Ishikawa (cell line): ENCODE results near the gene B3GLCT.
A peak's percentile ranks its signal among the peaks of the same experiment; 100 is the strongest.

Experiments used
- CEBPB ChIP-seq: IDR thresholded peaks from 2 replicates; pipeline ENCODE4 v1.6.1; 2012
- CREB1 ChIP-seq: IDR thresholded peaks from 2 replicates; pipeline ENCODE4 v1.6.1; 2012; ENCODE audit warnings: low read depth
- EGR1 ChIP-seq: IDR thresholded peaks from 2 replicates; pipeline ENCODE4 v1.6.1; 2012
- EP300 ChIP-seq: IDR thresholded peaks from 2 replicates; pipeline ENCODE4 v1.6.1; 2012; ENCODE audit warnings: borderline replicate concordance
- FOXM1 ChIP-seq: IDR thresholded peaks from 2 replicates; pipeline ENCODE4 v1.6.1; 2012; ENCODE audit warnings: low read depth, borderline replicate concordance
- MAX ChIP-seq: IDR thresholded peaks from 2 replicates; pipeline ENCODE4 v1.6.1; 2012
- NFIC ChIP-seq: IDR thresholded peaks from 2 replicates; pipeline ENCODE4 v1.6.1; 2012
- RAD21 ChIP-seq: IDR thresholded peaks from 2 replicates; pipeline ENCODE4 v1.6.1; 2012; ENCODE audit warnings: low read depth
- REST ChIP-seq: IDR thresholded peaks from 2 replicates; pipeline ENCODE4 v1.6.1; 2012; ENCODE audit warnings: low read depth, mild to moderate bottlenecking
- TAF1 ChIP-seq: IDR thresholded peaks from 2 replicates; pipeline ENCODE4 v1.6.1; 2012; ENCODE audit warnings: low read depth, mild to moderate bottlenecking
- TCF12 ChIP-seq: IDR thresholded peaks from 2 replicates; pipeline ENCODE4 v1.6.1; 2012; ENCODE audit warnings: low read depth
- TEAD4 ChIP-seq: IDR thresholded peaks from 2 replicates; pipeline ENCODE4 v1.6.1; 2012
- USF1 ChIP-seq: IDR thresholded peaks from 2 replicates; pipeline ENCODE4 v1.6.1; 2012
- YY1 ChIP-seq: IDR thresholded peaks from 2 replicates; pipeline ENCODE4 v1.6.1; 2012; ENCODE audit warnings: low read depth
- ZBTB7A ChIP-seq: IDR thresholded peaks from 2 replicates; pipeline ENCODE4 v1.6.1; 2012; ENCODE audit warnings: low read depth

Gene B3GLCT

GRCh38 chr13:31167490-31167889 is 32.3 kb upstream of the B3GLCT start:
- TF ChIP-seq FOXM1 (no peak), USF1 (no peak), TEAD4 (no peak), CREB1 (no peak), EP300 (no peak), YY1 (no peak), ZBTB7A (no peak), RAD21 (no peak), CEBPB (no peak), REST (no peak), EGR1 (no peak)

GRCh38 chr13:31168166-31168565 is 31.6 kb upstream of the B3GLCT start:
- TF ChIP-seq NFIC (no peak), ZBTB7A (no peak), EP300 (no peak), FOXM1 (no peak), TEAD4 (no peak), TCF12 (no peak), EGR1 (no peak), USF1 (no peak), CEBPB (no peak), REST (no peak)

GRCh38 chr13:31168736-31169135 is 31.0 kb upstream of the B3GLCT start:
- TF ChIP-seq TAF1 (no peak), TEAD4 (no peak), CREB1 (no peak), RAD21 (no peak), TCF12 (no peak), YY1 (no peak)

- TF ChIP-seq EGR1 = no peak
- no peak for TF ChIP-seq YY1
- TF ChIP-seq FOXM1 = no peak
- no peak for TF ChIP-seq NFIC
- TF ChIP-seq TEAD4 = no peak
Measured at GRCh38 chr13:31172001-31172400, 27.8 kb upstream of the B3GLCT start.

GRCh38 chr13:31172535-31172934 is 27.2 kb upstream of the B3GLCT start:
- no peak; the same call in 1 of the 2 replicates for TF ChIP-seq MAX
- TF ChIP-seq EP300 = peak; percentile 73; the same call in 1 of the 2 replicates
- TF ChIP-seq USF1 = no peak
- no peak for TF ChIP-seq CEBPB
- TF ChIP-seq RAD21 = no peak
- TF ChIP-seq CREB1 = no peak
- TF ChIP-seq EGR1 = no peak
- no peak for TF ChIP-seq TAF1
- no peak for TF ChIP-seq ZBTB7A
- TF ChIP-seq REST = no peak
- TF ChIP-seq TCF12 = 0 out of 2 replicates have a peak, but pooled peaks have one; percentile 33
- TF ChIP-seq TEAD4 = peak; percentile 95
- peak; percentile 42; the same call in 1 of the 2 replicates for TF ChIP-seq NFIC
- TF ChIP-seq FOXM1 = peak; percentile 47; the same call in 1 of the 2 replicates
- TF ChIP-seq YY1 = no peak
